Ovary (tissue), 9 donors: ENCODE measurements around the gene DSCAML1. TPM values are rescaled to one million over a fixed set of nuclear protein-coding genes. Genes with fewer than 3 reads are reported as not detected.

Experiments
- DNase-seq, 5 donors: peaks; one replicate each; pipeline ENCODE4 v3.0.0-alpha.2; 2019 to 2020
- H3K27ac ChIP-seq, 2 donors: fragments of 200-600 bp; one replicate each; pipeline versions ENCODE4 v1.5.1 to v1.8.0; 2019 to 2022
- H3K27me3 ChIP-seq: fragments of 200-600 bp; one replicate; pipeline ENCODE4 v1.8.0; 2022
- H3K36me3 ChIP-seq: fragments of 200-600 bp; sonication (generic); one replicate; pipeline ENCODE4 v1.5.1; 2019
- H3K4me1 ChIP-seq: one replicate; pipeline ENCODE4 v1.8.1; 2013; ENCODE audit warnings: mild to moderate bottlenecking, moderate library complexity; ENCODE audit not compliant: insufficient read depth
- H3K4me3 ChIP-seq: fragments of 200-600 bp; sonication (generic); one replicate; pipeline ENCODE4 v1.5.1; 2017
- H3K9me3 ChIP-seq, 2 donors: fragments of 200-600 bp in 1 of 2; sonication (generic) in 1 of 2; one replicate each; pipeline versions ENCODE4 v1.5.1 to v1.8.1; 2013 to 2019; ENCODE audit warnings: mild to moderate bottlenecking in 1 of 2, moderate library complexity in 1 of 2
- EP300 ChIP-seq: sonication (generic); formaldehyde crosslinking; IDR thresholded peaks from one replicate; pipeline ENCODE4 v1.6.1; 2017; ENCODE audit warnings: antibody characterized with exemption
- POLR2A ChIP-seq: fragments of 450-650 bp; IDR thresholded peaks from one replicate; pipeline ENCODE4 v1.6.1; 2017; ENCODE audit warnings: antibody characterized with exemption, mild to moderate bottlenecking, moderate library complexity
- WGBS, 3 donors: extraction: QIAGEN DNeasy Blood & Tissue Kit in 1 of 3; methylation state at CpG; one replicate each; pipeline versions ENCODE4 v1.1.5 to v1.1.7; 2013 to 2017; 5-methylcytosine and 5-hydroxymethylcytosine counted together
- intact Hi-C, 4 donors: fragments of 100-400 bp; cut with DNase I; formaldehyde crosslinking; loops; one replicate each; pipeline versions ENCODE4 v1.11.0 to v1.15.1; 2022 to 2023
- polyA plus RNA-seq, 2 donors: library from polyadenylated mRNA; stranded (reverse); fragments of 200-250 nt in 1 of 2; fragments of 350-450 nt in 1 of 2; fragmentation: Illumina TruSeq in 1 of 2; extraction: RNeasy Lipid Tissue Mini Kit (QIAGEN cat#74804) in 1 of 2; gene quantifications; one replicate each; pipeline ENCODE4 v1.2.3, GENCODE V29; 2013 to 2014
- total RNA-seq, 7 donors: library from RNA; depleted of rRNA in 2 of 7; stranded (reverse); fragments of >200 nt in 2 of 7; fragmentation: NEBNext Ultra II Directional in 3 of 7; extraction: Animal tissue kit (Norgen Biotek cat#: 25700) in 3 of 7; gene quantifications; one replicate each; pipeline versions ENCODE4 v1.1.0 to v1.2.4, GENCODE V29; 2016 to 2023
- TF ChIP-seq, protein P1 (sequence below), 3 donors: fragments of 450-650 bp in 2 of 3; fragments of 200-600 bp in 1 of 3; IDR thresholded peaks; one replicate each; pipeline versions ENCODE4 v1.5.1 to v1.8.0; 2016 to 2022; ENCODE audit warnings: antibody characterized with exemption in 3 of 3, mild to moderate bottlenecking in 1 of 3
- donor health status: DM: no; HTN: no; CAD: no; lungs with moderate emphysema.
- donor health status: DM: no; HTN: no; CAD: no.
- donor health status: Bipolar disorder and iron deficiency.
- donor health status: DM: yes; HTN: yes; CAD: no.
- donor health status: DM: no; HTN: no; CAD: no.
- donor health status: DM: yes; HTN: yes; CAD: no.

DSCAML1 gene
- total and polyA plus RNA-seq, 9 donors: 0.77 to 16.5 (median 10.6) TPM

DNA sequence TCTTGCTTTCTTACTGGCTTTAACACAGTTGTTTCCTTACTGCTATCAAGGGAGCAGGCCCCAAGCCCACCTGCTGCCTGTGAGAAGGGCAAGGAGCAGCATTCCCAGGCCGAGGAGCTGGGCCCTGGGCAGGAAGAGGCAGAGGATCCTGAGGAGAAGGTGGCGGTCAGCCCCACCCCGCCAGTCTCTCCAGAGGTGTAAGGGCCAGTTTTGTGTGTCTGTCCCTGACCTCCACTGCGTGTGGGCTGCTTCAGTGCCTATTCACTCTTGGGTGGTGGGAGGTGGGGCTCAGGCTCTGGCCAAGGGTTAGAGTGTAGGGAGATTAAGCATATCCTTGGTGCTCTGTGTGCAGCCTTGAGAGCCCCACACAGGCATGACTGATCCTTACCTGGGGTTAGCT lies 414.3 kb downstream of the DSCAML1 start:
- H3K4me1 ChIP-seq: no peaks in the 10 kb centered on the region
- 76 to 89% (median 84%) methylated on average over 4 of the region's 4 CpGs for WGBS, 3 donors
- intact Hi-C loops: no loop called here
- no peak for DNase-seq
- H3K27me3 ChIP-seq: no peaks in the 10 kb centered on the region
- H3K9me3 ChIP-seq: no peaks in the 10 kb centered on the region
- no peak overlapping the region for H3K4me3 ChIP-seq
- H3K36me3 ChIP-seq: no peaks in the 10 kb centered on the region
- H3K27ac ChIP-seq: no peak overlapping the region
- TF ChIP-seq POLR2A (no peak), EP300 (no peak)

DNA sequence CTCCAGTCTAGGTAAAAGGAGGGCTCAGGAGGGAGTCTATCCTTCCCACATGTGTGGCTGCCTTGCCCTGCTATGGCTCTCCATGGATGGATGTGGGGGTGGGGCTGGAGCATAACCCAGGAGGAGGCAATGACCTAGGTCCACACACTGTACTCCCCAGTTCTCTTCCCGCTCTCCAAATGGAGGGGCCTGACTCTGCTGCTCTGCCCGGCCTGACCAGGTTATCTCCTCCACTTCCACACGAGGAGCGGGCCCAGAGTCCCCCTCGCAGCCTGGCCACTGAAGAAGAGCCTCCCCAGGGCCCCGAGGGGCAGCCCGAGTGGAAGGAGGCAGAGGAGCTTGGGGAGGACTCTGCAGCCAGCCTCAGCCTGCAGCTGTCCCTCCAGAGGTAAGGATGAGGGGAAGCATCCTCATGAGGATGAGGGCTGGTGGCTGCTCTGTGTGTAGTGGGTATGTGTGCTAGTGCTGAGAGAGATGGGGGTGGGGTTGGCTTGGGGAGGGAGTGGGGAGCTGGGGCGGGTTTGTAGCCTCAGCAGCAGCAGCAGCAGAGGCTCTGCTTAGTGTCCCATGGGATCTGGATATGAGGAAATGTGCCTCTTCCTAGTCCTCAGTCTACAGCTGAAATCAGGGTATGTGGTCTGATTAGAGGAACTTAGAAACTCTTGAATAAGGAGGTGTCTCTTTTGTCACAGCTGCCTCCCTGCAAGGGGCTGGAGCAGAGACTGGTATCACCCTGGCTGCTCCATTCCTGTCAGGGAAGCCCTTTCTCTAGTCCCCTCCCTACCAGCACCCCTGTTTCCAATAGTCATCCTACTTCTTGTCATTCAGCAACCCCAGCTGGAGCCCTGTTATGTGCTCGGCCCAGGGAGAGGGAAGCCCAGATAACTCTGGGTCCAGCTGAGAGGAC lies 415.3 kb downstream of the DSCAML1 start:
- intact Hi-C loops: no loop called here
- no peak for DNase-seq
- Histone ChIP-seq H3K27me3 (no peaks in the 10 kb centered on the region), H3K36me3 (no peaks in the 10 kb centered on the region), H3K4me3 (no peak overlapping the region), H3K4me1 (no peaks in the 10 kb centered on the region), H3K27ac (no peak overlapping the region), H3K9me3 (no peaks in the 10 kb centered on the region)
- WGBS, 3 donors: 88 to 91% (median 90%) methylated on average over 9 of the region's 9 CpGs
- TF ChIP-seq EP300 (no peak), POLR2A (no peak)
- TF ChIP-seq, protein P1, sequence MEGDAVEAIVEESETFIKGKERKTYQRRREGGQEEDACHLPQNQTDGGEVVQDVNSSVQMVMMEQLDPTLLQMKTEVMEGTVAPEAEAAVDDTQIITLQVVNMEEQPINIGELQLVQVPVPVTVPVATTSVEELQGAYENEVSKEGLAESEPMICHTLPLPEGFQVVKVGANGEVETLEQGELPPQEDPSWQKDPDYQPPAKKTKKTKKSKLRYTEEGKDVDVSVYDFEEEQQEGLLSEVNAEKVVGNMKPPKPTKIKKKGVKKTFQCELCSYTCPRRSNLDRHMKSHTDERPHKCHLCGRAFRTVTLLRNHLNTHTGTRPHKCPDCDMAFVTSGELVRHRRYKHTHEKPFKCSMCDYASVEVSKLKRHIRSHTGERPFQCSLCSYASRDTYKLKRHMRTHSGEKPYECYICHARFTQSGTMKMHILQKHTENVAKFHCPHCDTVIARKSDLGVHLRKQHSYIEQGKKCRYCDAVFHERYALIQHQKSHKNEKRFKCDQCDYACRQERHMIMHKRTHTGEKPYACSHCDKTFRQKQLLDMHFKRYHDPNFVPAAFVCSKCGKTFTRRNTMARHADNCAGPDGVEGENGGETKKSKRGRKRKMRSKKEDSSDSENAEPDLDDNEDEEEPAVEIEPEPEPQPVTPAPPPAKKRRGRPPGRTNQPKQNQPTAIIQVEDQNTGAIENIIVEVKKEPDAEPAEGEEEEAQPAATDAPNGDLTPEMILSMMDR (IDR thresholded peaks at IDR 0.05): no peak

DNA sequence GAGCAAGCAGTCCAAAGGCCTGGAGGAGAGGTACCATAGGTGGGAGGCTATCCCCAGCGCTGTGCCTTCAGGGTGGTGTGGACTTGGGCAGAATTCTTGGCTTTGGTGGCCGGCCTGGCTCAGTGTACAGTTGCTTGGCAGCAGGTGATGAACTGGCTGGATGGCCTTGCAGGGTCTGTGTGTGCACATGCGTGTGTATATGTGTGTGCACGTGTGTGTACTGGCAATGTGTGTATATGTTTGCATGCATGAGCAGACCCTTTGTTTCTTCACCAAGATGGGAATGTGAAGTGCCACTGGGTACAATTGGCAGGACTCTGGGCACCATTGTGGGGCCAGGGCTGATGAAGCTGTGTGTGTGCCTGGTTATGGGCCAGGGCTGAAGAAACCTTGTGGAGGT lies 416.3 kb downstream of the DSCAML1 start:
- TF ChIP-seq EP300: no peak
- Histone ChIP-seq H3K36me3 (no peaks in the 10 kb centered on the region), H3K4me1 (no peaks in the 10 kb centered on the region), H3K9me3 (no peaks in the 10 kb centered on the region), H3K27me3 (no peaks in the 10 kb centered on the region), H3K4me3 (no peak overlapping the region), H3K27ac (no peak overlapping the region)
- intact Hi-C loops: no loop called here
- DNase-seq: no peak
- 82 to 95% (median 94%) methylated on average over 4 of the region's 4 CpGs for WGBS, 3 donors

DNA sequence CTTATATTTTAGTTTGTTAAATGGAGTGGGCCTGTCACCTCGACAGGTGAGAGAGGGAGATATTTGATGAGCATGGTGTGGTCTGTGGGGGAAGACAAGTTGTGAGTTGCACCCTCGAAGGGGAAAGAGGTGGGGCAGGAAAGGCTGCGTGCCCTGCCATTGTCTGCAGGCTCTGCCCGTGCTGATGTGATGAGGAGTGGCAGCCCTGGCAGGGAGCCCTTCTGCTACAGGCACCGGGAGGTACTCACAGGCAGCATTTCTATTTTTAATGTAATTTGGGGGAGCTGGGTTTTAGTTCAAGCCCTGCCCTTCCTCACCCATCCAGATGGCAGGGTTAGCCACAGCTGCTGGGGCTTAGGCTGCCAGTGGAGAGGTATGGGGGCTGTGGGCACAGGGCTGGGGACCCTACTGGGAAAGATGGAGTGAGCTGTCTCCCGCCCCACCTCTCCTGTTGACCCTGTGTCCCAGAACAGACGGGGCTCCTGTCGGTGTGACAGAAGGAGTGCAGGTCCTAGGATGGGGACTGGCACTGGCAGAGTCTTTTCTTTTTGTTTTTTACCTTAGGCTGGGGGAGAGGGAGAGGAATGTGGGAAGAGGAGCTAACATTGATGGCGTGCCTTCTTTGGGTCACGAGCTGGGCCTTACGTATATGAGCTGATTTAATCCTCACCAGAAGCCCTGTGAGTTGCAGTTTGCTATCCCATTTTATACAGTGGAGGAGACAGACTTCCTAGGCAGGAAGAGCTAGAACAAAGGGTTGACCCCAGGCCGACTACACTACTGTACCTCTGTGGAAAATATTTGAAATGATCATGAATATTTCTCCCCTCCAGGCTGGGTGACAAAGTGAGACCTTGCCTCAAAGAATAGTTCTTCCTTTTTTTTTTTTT lies 417.8 kb downstream of the DSCAML1 start:
- Histone ChIP-seq H3K36me3 (no peaks in the 10 kb centered on the region), H3K27me3 (no peaks in the 10 kb centered on the region), H3K4me3 (no peak overlapping the region), H3K9me3 (no peaks in the 10 kb centered on the region), H3K27ac (no peak overlapping the region), H3K4me1 (no peaks in the 10 kb centered on the region)
- DNase-seq: no peak
- TF ChIP-seq EP300: no peak
- TF ChIP-seq POLR2A: no peak
- TF ChIP-seq, protein P1 (IDR thresholded peaks at IDR 0.05): no peak
- WGBS, 3 donors: 81 to 84% (median 83%) methylated on average over 12 of the region's 12 CpGs
- intact Hi-C loops: no loop called here

Other genes with a start within 250 kb of the DSCAML1 start
- 10 to 100 TPM in 5 of 7 donors, 1 to 10 TPM in 2; 3.2 to 23.1 (median 14.7) TPM for gene FXYD2, start 27.5 kb upstream of the DSCAML1 start, total RNA-seq
- 1 to 10 TPM; 1.7 to 5.0 TPM for gene FXYD2, start 27.5 kb upstream of the DSCAML1 start, polyA plus RNA-seq
- gene FXYD6, start 79.4 kb upstream of the DSCAML1 start, total RNA-seq: 100 to 1,000 TPM; 119 to 322 (median 264) TPM
- 100 to 1,000 TPM; 256 to 445 TPM for gene FXYD6, start 79.4 kb upstream of the DSCAML1 start, polyA plus RNA-seq
- gene TMPRSS13, start 132.2 kb upstream of the DSCAML1 start, total RNA-seq: 1 to 10 TPM in 1 of 7 donors, under 1 TPM in 4, not detected in 2; 0.12 to 2.0 (median 0.24) TPM
- under 1 TPM; 0.05 to 0.22 TPM for gene TMPRSS13, start 132.2 kb upstream of the DSCAML1 start, polyA plus RNA-seq
- 10 to 100 TPM in 1 of 7 donors, 1 to 10 TPM in 6; 2.0 to 13.7 (median 6.7) TPM for gene IL10RA, start 189.2 kb upstream of the DSCAML1 start, total RNA-seq
- gene IL10RA, start 189.2 kb upstream of the DSCAML1 start, polyA plus RNA-seq: 10 to 100 TPM in 1 of 2 donors, 1 to 10 TPM in 1; 2.6 to 14.1 TPM